ENCODE measurements around the gene CHN2. TPM values are rescaled to one million over a fixed set of nuclear protein-coding genes. Genes with fewer than 3 reads are reported as not detected.

The CHN2 gene
- total RNA-seq, 5 donors from 2014 or later (not counting 1 experiment from before 2014, with no cell fraction given), result 4.5 to 9.0 (median 6.6) TPM

GRCh38 chr7:29287366-29287765 lies 92.8 kb downstream of the CHN2 start:
- ChIA-PET CTCF (no interaction called here), POLR2A (interaction anchor here in 1 of 2 donors (0.7 kb wide), 1 partner anchor 39 kb away, joined by 3 read pairs; no protein-coding TSS in a partner anchor)

GRCh38 chr7:29288181-29289091 lies 93.9 kb downstream of the CHN2 start:
- H3K27ac ChIP-seq (ENCODE audit: low read length), result no peak overlapping the region
- Mint-ChIP-seq H3K4me3 (no peak overlapping the region), H3K27ac (no peak overlapping the region), H3K36me3 (no peaks in the 10 kb centered on the region), H3K9me3 (no peaks in the 10 kb centered on the region), H3K4me1 (peaks cover 12 to 21% (median 18%) of the 10 kb centered on the region in 3 donors), H3K27me3 (no peaks in the 10 kb centered on the region)
- 86% methylated on average over 3 of the region's 6 CpGs for whole genome bisulfite sequencing (ENCODE audit: insufficient coverage)
- ATAC-seq (replicated peaks in 1 of 4) (no peak), DNase-seq (no peak)
- peaks cover 6 to 16% of the 10 kb centered on the region in 2 experiments for H3K4me1 ChIP-seq (ENCODE audit: control insufficient read depth in 1 of 2, extremely low read depth in 1 of 2, insufficient read depth in 2 of 2, low read length in 2 of 2)
- no peak overlapping the region for H3K4me3 ChIP-seq (ENCODE audit: control insufficient read depth in 1 of 2, extremely low read depth in 1 of 2, low read length in 1 of 2)
- ChIA-PET POLR2A (no interaction called here), CTCF (interaction anchor here in 1 of 2 donors (1.0 to 1.4 kb wide), 2 partner anchors 11 to 12 kb away, joined by 3 read pairs; no protein-coding TSS in a partner anchor)
- peaks cover 0 to 2% of the 10 kb centered on the region in 2 experiments for H3K27me3 ChIP-seq (replicated peaks in 1 of 2; ENCODE audit: control insufficient read depth in 2 of 2, extremely low read depth in 1 of 2, insufficient read depth in 2 of 2, low read length in 1 of 2)
- no peaks in the 10 kb centered on the region for H3K9me3 ChIP-seq
- H3K36me3 ChIP-seq (ENCODE audit: control insufficient read depth in 2 of 2, extremely low read depth in 1 of 2, insufficient read depth in 1 of 2, low read length in 1 of 2), result no peaks in the 10 kb centered on the region

More at GRCh38 chr7:29287366-29287765, 92.8 kb downstream of the CHN2 start:
- no peak overlapping the region for H3K4me3 ChIP-seq (ENCODE audit: control insufficient read depth in 1 of 2, extremely low read depth in 1 of 2, low read length in 1 of 2)
- no peaks in the 10 kb centered on the region for H3K9me3 ChIP-seq
- no peaks in the 10 kb centered on the region for H3K36me3 Mint-ChIP-seq
- ATAC-seq (replicated peaks in 1 of 4) (no peak), DNase-seq (no peak)
- no peak overlapping the region for H3K27ac ChIP-seq (ENCODE audit: low read length)
- peaks cover 6 to 16% of the 10 kb centered on the region in 2 experiments for H3K4me1 ChIP-seq (ENCODE audit: control insufficient read depth in 1 of 2, extremely low read depth in 1 of 2, insufficient read depth in 2 of 2, low read length in 2 of 2)
- no peaks in the 10 kb centered on the region for H3K27me3 ChIP-seq (replicated peaks in 1 of 2; ENCODE audit: control insufficient read depth in 2 of 2, extremely low read depth in 1 of 2, insufficient read depth in 2 of 2, low read length in 1 of 2)
- H3K27ac Mint-ChIP-seq, result no peak overlapping the region
- no peak overlapping the region for H3K4me3 Mint-ChIP-seq
- no peaks in the 10 kb centered on the region for H3K9me3 Mint-ChIP-seq
- WGBS (ENCODE audit: insufficient coverage), result no CpG with 5 or more reads among the region's 1 CpG
- H3K4me1 Mint-ChIP-seq, result peaks cover 12 to 21% (median 18%) of the 10 kb centered on the region in 3 donors
- no peaks in the 10 kb centered on the region for H3K36me3 ChIP-seq (ENCODE audit: control insufficient read depth in 2 of 2, extremely low read depth in 1 of 2, insufficient read depth in 1 of 2, low read length in 1 of 2)
- H3K27me3 Mint-ChIP-seq, result no peaks in the 10 kb centered on the region

GRCh38 chr7:29289156-29290021 lies 94.8 kb downstream of the CHN2 start:
- Mint-ChIP-seq H3K4me1 (peaks cover 12 to 21% (median 18%) of the 10 kb centered on the region in 3 donors), H3K27me3 (no peaks in the 10 kb centered on the region), H3K4me3 (no peak overlapping the region), H3K9me3 (no peaks in the 10 kb centered on the region), H3K36me3 (no peaks in the 10 kb centered on the region), H3K27ac (no peak overlapping the region)
- peak in 1 of 4 experiments; percentile 23 for ATAC-seq (replicated peaks in 1 of 4)
- WGBS (ENCODE audit: insufficient coverage), result 91% methylated on average over 8 of the region's 15 CpGs
- Histone ChIP-seq H3K9me3 (no peaks in the 10 kb centered on the region), H3K36me3 (ENCODE audit: control insufficient read depth in 2 of 2, extremely low read depth in 1 of 2, insufficient read depth in 1 of 2, low read length in 1 of 2) (no peaks in the 10 kb centered on the region), H3K4me1 (ENCODE audit: control insufficient read depth in 1 of 2, extremely low read depth in 1 of 2, insufficient read depth in 2 of 2, low read length in 2 of 2) (peaks cover 6 to 16% of the 10 kb centered on the region in 2 experiments), H3K27me3 (replicated peaks in 1 of 2; ENCODE audit: control insufficient read depth in 2 of 2, extremely low read depth in 1 of 2, insufficient read depth in 2 of 2, low read length in 1 of 2) (peaks cover 0 to 4% of the 10 kb centered on the region in 2 experiments), H3K4me3 (ENCODE audit: control insufficient read depth in 1 of 2, extremely low read depth in 1 of 2, low read length in 1 of 2) (no peak overlapping the region), H3K27ac (ENCODE audit: low read length) (no peak overlapping the region)
- ChIA-PET POLR2A (no interaction called here), CTCF (interaction anchor here (0.6 to 1.4 kb wide), 2 partner anchors 12 to 100 kb away, joined by 3 to 13 read pairs; no protein-coding TSS in a partner anchor)
- DNase-seq, result no peak

GRCh38 chr7:29290829-29291228 lies 96.3 kb downstream of the CHN2 start:
- Histone ChIP-seq H3K4me1 (ENCODE audit: control insufficient read depth in 1 of 2, extremely low read depth in 1 of 2, insufficient read depth in 2 of 2, low read length in 2 of 2) (peaks cover 0 to 2% of the 10 kb centered on the region in 2 experiments), H3K27me3 (replicated peaks in 1 of 2; ENCODE audit: control insufficient read depth in 2 of 2, extremely low read depth in 1 of 2, insufficient read depth in 2 of 2, low read length in 1 of 2) (peaks cover 0 to 4% of the 10 kb centered on the region in 2 experiments), H3K36me3 (ENCODE audit: control insufficient read depth in 2 of 2, extremely low read depth in 1 of 2, insufficient read depth in 1 of 2, low read length in 1 of 2) (no peaks in the 10 kb centered on the region), H3K27ac (ENCODE audit: low read length) (no peak overlapping the region), H3K4me3 (ENCODE audit: control insufficient read depth in 1 of 2, extremely low read depth in 1 of 2, low read length in 1 of 2) (no peak overlapping the region), H3K9me3 (no peaks in the 10 kb centered on the region)
- POLR2A ChIA-PET, result no interaction called here
- peaks cover 0 to 12% (median 8%) of the 10 kb centered on the region in 3 donors for H3K4me1 Mint-ChIP-seq
- no peaks in the 10 kb centered on the region for H3K36me3 Mint-ChIP-seq
- 100% methylated on average over 1 of the region's 6 CpGs for WGBS (ENCODE audit: insufficient coverage)
- ATAC-seq (replicated peaks in 1 of 4) (no peak), DNase-seq (no peak)
- H3K27me3 Mint-ChIP-seq, result no peaks in the 10 kb centered on the region
- no peak overlapping the region for H3K27ac Mint-ChIP-seq
- no peak overlapping the region for H3K4me3 Mint-ChIP-seq
- CTCF ChIA-PET, result no interaction called here
- no peaks in the 10 kb centered on the region for H3K9me3 Mint-ChIP-seq

GRCh38 chr7:29291723-29292618 lies 97.4 kb downstream of the CHN2 start:
- ChIA-PET CTCF (no interaction called here), POLR2A (no interaction called here)
- no peak overlapping the region for H3K27ac Mint-ChIP-seq
- no peaks in the 10 kb centered on the region for H3K36me3 Mint-ChIP-seq
- no peak overlapping the region for H3K27ac ChIP-seq (ENCODE audit: low read length)
- no peak overlapping the region for H3K4me3 Mint-ChIP-seq
- H3K4me3 ChIP-seq (ENCODE audit: control insufficient read depth in 1 of 2, extremely low read depth in 1 of 2, low read length in 1 of 2), result no peak overlapping the region
- H3K4me1 ChIP-seq (ENCODE audit: control insufficient read depth in 1 of 2, extremely low read depth in 1 of 2, insufficient read depth in 2 of 2, low read length in 2 of 2), result no peaks in the 10 kb centered on the region
- H3K27me3 Mint-ChIP-seq, result no peaks in the 10 kb centered on the region
- H3K36me3 ChIP-seq (ENCODE audit: control insufficient read depth in 2 of 2, extremely low read depth in 1 of 2, insufficient read depth in 1 of 2, low read length in 1 of 2), result no peaks in the 10 kb centered on the region
- DNase-seq (no peak), ATAC-seq (replicated peaks in 1 of 4) (no peak)
- peaks cover 0 to 5% (median 5%) of the 10 kb centered on the region in 3 donors for H3K4me1 Mint-ChIP-seq
- peaks cover 0 to 4% of the 10 kb centered on the region in 2 experiments for H3K27me3 ChIP-seq (replicated peaks in 1 of 2; ENCODE audit: control insufficient read depth in 2 of 2, extremely low read depth in 1 of 2, insufficient read depth in 2 of 2, low read length in 1 of 2)
- H3K9me3 ChIP-seq, result no peaks in the 10 kb centered on the region
- no CpG with 5 or more reads among the region's 9 CpGs for WGBS (ENCODE audit: insufficient coverage)
- no peaks in the 10 kb centered on the region for H3K9me3 Mint-ChIP-seq

All from T-cell (primary cell).